Ammon's horn (tissue), 1 donor: Measurements from ENCODE around the gene DLST.

Source experiments
- DNase-seq: peaks from one replicate; pipeline ENCODE4 v3.0.0-alpha.2; 2016; ENCODE audit warnings: low spot score

Gene DLST

GRCh38 chr14:74896400-74896799 lies 14.7 kb downstream of the DLST start:
- DNase-seq = no peak

DNA sequence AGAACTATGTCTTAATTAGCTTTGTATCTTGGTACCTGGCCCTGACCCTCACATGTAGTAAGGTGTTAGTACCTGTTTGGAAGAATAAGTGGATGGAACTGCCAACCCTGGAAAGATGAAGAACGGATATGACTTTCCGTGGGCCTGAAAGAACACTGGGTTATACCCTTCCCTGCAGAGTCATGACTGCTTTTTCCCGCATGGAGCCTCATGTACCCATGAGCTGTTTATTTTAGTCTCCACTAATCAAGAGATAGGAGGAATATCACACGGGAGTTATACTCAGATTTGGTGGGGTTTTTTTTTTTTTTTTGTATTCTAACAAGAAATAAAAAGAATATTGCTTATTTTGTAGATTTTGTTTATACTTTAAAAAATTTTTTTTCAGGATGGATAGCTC lies 15.9 kb downstream of the DLST start:
- DNase-seq = no peak

DNA sequence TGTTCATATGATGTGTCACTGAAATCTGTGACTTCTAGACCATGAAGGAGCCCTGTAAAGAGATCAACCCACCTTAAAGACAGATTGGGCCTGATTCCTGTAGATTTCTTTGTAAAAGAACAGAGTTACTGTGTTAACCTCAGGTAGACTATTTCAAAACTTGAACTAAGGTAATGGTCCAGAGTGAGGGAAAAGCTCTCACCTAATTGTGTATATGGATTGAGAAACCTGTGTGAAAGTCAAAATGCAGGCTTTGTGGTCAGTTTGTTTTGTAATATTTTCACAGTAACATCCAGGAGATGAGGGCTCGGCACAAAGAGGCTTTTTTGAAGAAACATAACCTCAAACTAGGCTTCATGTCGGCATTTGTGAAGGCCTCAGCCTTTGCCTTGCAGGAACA lies 16.4 kb downstream of the DLST start:
- DNase-seq = no peak

DNA sequence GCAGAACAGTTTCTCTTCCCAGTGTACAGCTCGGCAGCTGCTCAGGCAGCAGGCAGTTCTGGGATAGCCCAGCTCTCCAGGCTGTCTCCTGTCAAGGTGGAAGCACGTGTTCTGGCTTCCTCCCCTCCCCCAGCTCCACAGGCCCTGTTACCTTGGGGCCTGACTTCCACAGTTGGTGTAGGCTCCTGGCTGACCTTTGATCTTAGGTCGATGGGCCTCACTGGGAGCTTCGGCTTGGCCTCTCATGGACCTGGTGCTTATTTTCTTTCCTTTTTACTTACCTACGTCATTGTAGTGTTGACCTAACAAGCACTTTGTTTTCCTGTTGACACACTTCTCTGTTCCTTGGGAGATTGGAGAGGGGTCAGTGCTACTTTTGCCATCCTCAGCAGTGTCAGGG lies 17.0 kb downstream of the DLST start:
- no peak for DNase-seq

GRCh38 chr14:74902941-74903705 lies 21.4 kb downstream of the DLST start:
- DNase-seq = no peak

DNA sequence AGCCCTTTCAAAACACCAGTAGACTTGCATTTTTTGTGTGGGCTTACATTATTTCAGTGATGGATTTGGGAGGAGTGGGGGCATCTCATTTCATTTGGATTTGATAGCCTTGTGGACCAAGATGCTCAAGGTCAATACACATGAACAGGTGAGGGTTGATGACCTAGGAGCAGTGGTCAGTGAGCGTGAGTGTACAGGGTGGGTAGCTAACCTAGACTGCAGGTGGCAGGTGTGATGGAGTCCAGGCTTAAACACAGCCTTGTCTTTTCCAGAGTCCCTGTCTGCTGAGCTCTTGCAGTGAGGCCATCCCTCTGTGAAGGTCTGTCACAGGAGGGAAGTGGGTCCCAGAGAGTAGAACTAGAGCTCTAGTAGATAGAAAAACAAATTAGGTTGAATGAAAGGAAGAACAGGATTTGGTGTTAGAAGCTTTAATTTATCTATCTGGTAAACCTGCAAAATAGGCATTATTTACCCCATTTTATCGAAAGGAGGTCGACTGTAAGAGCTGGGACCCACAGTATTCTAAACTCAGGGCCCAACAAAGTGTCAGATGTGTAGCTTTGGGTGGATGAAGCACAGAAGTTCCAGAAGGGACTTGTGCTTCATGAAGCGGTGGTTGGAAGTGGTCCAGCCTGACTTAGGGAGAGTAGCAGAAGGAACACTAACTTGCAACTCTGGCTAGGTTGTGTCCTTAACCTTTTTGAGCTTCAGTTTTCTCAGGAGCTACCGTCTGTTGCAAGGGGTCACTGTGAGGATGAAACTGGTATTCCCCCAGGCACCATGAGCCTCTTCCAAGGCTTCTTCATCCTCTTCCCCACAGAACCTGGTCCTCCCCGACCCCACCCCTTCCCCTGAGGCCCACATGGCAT lies 23.2 kb downstream of the DLST start:
- DNase-seq = no peak

GRCh38 chr14:74905595-74906142 lies 24.0 kb downstream of the DLST start:
- DNase-seq = peak; percentile 73

DNA sequence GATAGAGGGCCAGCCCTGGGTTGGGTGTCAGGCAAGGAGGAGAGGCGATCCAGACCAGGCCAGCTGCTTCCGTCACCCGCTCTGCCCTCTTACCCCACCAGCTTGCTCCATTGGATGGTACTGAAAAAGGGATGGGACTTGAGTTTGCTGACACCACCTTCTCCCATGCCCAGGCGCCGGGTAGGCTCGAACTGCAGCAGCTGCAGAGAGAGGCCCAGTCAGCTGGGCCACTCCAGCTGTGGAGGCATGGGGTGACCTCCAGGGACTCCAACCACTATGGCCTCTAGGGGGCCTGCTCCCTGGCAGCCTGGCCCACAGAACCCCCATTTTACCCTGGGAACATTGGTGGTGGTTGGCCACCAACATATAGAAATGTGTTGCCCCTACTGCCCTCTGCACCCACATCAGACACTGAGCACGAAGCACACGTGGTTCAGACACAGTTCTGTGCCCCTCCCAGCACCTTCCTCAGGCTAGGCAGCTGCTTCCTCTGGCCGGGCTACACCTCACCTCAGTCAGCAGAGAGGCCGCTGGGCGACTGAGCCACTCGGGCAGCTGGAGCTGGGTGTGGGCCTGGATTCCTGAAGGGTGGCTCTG lies 25.3 kb downstream of the DLST start:
- DNase-seq = no peak

DNA sequence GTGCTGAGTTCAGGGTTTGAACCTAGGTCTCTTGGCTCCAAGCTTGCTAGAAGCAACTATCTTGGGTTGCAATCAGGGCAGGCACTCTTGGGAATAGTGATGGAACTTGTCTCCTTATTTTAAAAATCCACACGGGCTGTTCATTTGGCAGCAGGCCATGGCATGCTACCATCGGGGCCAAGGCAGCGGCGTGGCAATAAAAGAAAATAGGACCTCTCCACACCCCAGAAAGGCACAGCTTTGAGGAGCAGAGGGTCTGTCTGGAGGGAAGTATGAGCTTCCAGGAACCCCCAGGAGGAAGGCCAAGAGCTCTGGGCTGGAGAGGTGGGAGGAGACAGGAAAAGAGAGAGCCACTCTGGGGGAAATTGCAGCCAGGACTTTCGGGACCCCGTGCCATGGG lies 26.0 kb downstream of the DLST start:
- no peak for DNase-seq

DNA sequence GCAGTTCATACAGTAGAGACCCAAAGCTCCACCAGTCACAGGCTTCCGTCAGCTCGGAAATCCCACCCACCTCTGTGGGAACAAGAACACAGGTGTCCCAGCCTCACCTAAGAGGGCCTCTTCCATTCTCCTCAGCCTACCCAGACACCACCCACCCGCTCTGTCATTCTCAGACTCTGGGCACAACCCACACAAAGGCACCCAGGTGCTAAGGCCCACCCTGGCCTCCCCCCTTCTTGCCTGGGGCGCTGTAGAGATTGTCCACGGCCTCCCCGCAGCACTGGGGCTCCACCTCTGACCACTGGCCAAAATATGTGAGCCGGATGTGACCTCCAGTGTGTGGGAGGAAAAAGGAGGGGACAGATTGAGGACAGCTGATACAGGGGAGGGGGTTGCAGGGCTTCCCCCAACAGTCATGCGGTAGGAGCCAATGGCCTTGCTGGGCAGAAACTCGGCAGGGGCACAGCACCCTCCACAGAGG lies 27.2 kb downstream of the DLST start:
- no peak for DNase-seq

GRCh38 chr14:74909501-74909900 lies 27.8 kb downstream of the DLST start:
- DNase-seq = no peak

DNA sequence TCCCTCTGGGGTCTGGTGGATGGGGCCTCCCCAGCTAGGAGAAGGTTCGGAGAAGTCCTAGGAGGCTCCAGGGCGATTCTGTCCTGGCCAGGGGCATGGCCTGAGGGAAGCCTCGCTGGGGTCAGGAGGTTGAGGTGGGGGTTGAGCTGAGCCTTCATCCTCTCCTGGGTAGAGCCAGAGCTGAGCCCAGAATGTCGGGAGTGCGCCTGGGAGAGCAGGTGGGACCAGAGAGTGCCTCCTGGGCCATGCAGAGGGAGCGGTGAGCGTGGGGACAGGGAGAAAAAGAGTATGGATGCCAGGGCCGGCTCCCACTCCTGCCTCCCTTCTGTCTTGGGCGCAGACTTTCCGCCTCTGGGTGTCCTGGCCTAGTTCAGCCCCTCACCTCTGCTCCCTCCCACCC lies 28.2 kb downstream of the DLST start:
- no peak for DNase-seq

- no peak for DNase-seq
Observed at GRCh38 chr14:74910556-74910955, 28.8 kb downstream of the DLST start.

- no peak for DNase-seq
Observed at GRCh38 chr14:74911221-74911620, 29.5 kb downstream of the DLST start.

DNA sequence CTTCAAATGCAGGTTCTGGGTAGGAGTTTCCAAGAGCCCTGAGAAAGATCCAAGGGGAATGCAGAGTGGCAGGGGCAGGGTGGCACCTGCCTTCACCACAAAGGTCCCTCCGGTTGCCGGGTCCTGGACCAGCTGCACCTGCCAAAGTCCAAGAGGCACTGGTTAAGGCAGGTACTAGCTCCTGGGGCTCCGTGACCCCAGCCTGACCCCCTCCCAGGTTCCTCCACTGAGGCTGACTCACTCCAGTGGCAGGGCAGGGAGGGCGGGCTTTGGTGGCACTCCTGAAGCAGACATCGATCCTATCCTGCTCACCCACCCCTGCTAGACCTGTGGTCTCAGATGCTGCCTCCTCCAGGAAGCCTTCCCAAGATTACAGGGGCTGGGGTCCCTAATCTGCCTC lies 30.0 kb downstream of the DLST start:
- no peak for DNase-seq

DNA sequence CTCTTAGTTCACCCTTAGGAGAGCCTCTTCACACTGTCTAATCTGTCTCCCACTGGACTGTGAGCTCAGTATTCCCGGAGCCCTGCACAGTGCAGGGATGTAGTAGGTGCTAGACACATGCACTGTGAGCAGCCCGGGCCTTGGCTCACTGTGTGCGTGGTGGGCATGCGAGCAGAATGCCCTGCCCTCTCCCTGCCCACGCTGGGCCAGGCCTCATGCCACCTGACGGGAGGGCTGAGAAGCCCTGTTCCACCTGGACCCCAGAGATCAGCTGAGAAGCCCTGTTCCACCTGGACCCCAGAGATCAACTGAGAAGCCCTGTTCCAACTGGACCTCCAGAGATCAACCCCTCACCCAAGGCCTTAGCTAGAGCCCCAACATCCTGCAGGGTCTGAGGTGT lies 30.4 kb downstream of the DLST start:
- no peak for DNase-seq

- DNase-seq = no peak
Observed at GRCh38 chr14:74912801-74913200, 31.1 kb downstream of the DLST start.

GRCh38 chr14:74913393-74913910 lies 31.7 kb downstream of the DLST start:
- DNase-seq = no peak

DNA sequence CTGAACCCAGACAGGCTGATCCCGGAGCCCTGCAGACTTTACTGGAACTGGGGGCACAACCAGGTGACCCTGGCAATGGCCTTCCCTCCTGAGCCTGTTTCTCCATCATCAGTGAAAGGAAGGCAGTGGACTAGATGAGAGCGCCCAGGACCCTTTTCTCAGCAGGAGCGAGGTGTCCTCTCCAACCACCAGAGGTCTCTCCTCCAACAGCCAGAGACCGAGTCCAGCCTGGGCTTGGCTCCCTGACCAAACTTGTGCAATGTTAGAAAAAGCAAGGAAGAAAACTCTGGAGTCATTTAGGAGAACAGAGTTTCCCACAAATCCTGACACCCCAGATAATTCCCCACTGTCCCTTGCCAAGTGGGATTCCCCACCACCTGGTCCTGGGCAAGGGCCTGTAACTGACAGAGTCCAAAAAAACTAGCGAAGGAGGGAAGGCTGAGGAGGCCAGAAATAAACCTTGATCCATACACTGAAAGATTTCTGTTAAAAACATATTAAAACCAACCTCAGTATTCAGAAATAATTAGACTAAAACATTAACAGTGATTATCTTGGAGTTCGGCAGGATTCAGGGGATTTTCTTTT lies 32.4 kb downstream of the DLST start:
- peak; percentile 79 for DNase-seq

DNA sequence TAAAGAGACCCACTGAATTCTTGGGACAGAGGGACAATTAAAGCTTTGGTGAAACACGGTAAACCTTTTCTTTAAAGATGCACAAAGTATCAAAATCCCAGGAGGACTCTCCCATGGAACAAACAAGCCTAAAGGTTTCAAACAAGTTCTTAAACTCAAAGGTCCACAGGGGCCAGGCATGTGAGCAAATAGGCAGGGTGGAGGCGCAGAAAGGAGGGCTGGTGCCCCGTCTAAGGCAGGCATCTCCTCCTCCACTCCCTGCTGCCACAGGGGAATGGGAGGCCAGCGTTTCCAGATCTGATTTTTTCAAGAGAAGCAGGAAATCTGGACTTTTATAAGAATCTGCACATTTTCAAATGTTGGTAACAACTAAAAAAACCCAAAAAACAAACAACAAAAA lies 33.7 kb downstream of the DLST start:
- no peak for DNase-seq

GRCh38 chr14:74915826-74916225 lies 34.1 kb downstream of the DLST start:
- no peak for DNase-seq

DNA sequence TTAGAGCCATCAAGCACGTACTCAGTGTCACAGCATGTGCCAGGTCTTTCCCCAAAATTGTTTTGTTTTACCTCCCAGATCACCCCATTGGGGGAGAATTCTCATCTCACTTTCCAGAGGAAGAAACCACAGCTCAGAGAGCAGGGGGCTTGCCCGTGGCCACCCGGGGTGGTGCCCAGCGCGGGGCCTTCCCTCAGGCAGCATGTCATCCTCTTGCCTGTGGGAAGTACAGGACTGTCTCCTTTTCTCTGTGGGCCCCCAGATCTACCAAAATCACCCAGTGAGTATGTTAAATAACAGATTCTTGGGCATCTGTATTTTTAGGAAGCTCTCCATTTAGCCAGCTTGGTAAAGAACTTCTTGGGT lies 35.4 kb downstream of the DLST start:
- no peak for DNase-seq
